Upper lobe of left lung (tissue), 6 donors: Measurements from ENCODE around the gene CLSTN2. TPM values are rescaled to one million over a fixed set of nuclear protein-coding genes. Genes with fewer than 3 reads are reported as not detected.

Experiments
- ATAC-seq, 2 donors: fragments of 200-7000 bp; cut with Tn5 transposase; one replicate each; pipeline ENCODE4 v1.9.1; 2022; ENCODE audit warnings: mild to moderate bottlenecking in 2 of 2, moderate library complexity in 2 of 2; ENCODE audit not compliant: low FRiP score in 2 of 2
- DNase-seq, 2 donors: peaks; one replicate each; pipeline ENCODE4 v3.0.0-alpha.2; 2019 to 2020
- H3K27ac ChIP-seq, 4 donors: fragments of 200-600 bp; sonication (generic); one replicate each; pipeline ENCODE4 v1.5.1; 2016 to 2019
- H3K27me3 ChIP-seq, 4 donors: fragments of 200-600 bp; sonication (generic); one replicate each; pipeline ENCODE4 v1.5.1; 2017 to 2019
- H3K36me3 ChIP-seq, 4 donors: fragments of 200-600 bp; sonication (generic); one replicate each; pipeline ENCODE4 v1.5.1; 2016 to 2019
- H3K4me1 ChIP-seq, 4 donors: fragments of 200-600 bp; sonication (generic); one replicate each; pipeline ENCODE4 v1.5.1; 2018 to 2019
- H3K4me3 ChIP-seq, 4 donors: fragments of 200-600 bp; sonication (generic); one replicate each; pipeline ENCODE4 v1.5.1; 2017 to 2019; ENCODE audit warnings: mild to moderate bottlenecking in 2 of 4, moderate library complexity in 1 of 4
- H3K9me3 ChIP-seq, 4 donors: fragments of 200-600 bp; sonication (generic); one replicate each; pipeline ENCODE4 v1.5.1; 2018 to 2019
- CTCF ChIP-seq, 6 experiments: fragments of 450-650 bp in 4 of 6; fragments of 200-600 bp in 2 of 6; sonication (generic) in 2 of 6; IDR thresholded peaks; one replicate each; pipeline ENCODE4 v1.5.1; 2016 to 2019; ENCODE audit warnings: antibody characterized with exemption in 6 of 6
- EP300 ChIP-seq, 4 donors: sonication (generic); formaldehyde crosslinking; IDR thresholded peaks; one replicate each; pipeline ENCODE4 v1.5.1; 2017; ENCODE audit warnings: antibody characterized with exemption in 4 of 4, control low read depth in 2 of 4
- POLR2A ChIP-seq, 4 donors: fragments of 450-650 bp; IDR thresholded peaks; one replicate each; pipeline ENCODE4 v1.5.1; 2016 to 2017; ENCODE audit warnings: antibody characterized with exemption in 4 of 4, mild to moderate bottlenecking in 2 of 4
- POLR2AphosphoS5 ChIP-seq, 2 donors: sonication (generic); formaldehyde crosslinking; IDR thresholded peaks; one replicate each; pipeline ENCODE4 v1.5.1; 2017; ENCODE audit warnings: antibody characterized with exemption in 2 of 2
- WGBS, 2 donors: methylation state at CpG; one replicate each; pipeline ENCODE4 v1.1.5; 2017 to 2018; 5-methylcytosine and 5-hydroxymethylcytosine counted together
- total RNA-seq, 6 donors: library from RNA; depleted of rRNA in 4 of 6; stranded (reverse); fragments of >200 nt in 4 of 6; gene quantifications; one replicate each; pipeline versions ENCODE4 v1.1.0 to v1.2.1, GENCODE V29; 2016 to 2021
- donor health status: DM: no; HTN: no; CAD: no; lungs with moderate emphysema.
- donor health status: DM: no; HTN: yes; CAD: no; lungs with severe emphysema.

CLSTN2 gene
- total RNA-seq, 6 donors from 2014 or later = 1.0 to 4.3 (median 1.6) TPM

DNA sequence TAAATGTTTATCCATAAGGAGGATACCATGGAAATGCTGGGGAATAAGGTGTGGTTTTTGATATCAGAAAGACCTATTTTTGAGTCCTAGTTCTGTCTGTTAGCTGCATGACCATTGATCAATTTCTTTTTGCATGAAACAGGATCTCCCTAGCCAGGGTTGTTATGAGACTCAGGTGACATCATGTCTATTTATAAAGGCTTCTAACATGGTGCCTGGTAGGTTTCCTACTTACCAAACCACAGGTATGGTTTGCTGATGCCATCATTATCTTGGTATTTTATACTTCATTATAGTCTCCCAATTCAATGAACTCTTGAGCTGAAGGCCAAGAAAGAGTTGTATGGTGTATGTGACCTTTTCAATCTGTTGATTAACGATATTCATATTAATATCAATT is 144.0 kb downstream of the CLSTN2 start:
- DNase-seq = no peak
- H3K27ac ChIP-seq = no peak overlapping the region
- no peak overlapping the region for H3K4me3 ChIP-seq
- H3K9me3 ChIP-seq = no peaks in the 10 kb centered on the region
- no peaks in the 10 kb centered on the region for H3K27me3 ChIP-seq
- TF ChIP-seq POLR2A (IDR thresholded peaks at IDR 0.05) (no peak), CTCF (IDR thresholded peaks at IDR 0.05) (no peak), POLR2AphosphoS5 (IDR thresholded peaks at IDR 0.05) (no peak), EP300 (IDR thresholded peaks at IDR 0.05) (no peak)
- no peak for ATAC-seq
- no peaks in the 10 kb centered on the region for H3K36me3 ChIP-seq
- H3K4me1 ChIP-seq = no peaks in the 10 kb centered on the region
- WGBS, 2 donors = 89 to 91% methylated on average over 1 of the region's 1 CpG

DNA sequence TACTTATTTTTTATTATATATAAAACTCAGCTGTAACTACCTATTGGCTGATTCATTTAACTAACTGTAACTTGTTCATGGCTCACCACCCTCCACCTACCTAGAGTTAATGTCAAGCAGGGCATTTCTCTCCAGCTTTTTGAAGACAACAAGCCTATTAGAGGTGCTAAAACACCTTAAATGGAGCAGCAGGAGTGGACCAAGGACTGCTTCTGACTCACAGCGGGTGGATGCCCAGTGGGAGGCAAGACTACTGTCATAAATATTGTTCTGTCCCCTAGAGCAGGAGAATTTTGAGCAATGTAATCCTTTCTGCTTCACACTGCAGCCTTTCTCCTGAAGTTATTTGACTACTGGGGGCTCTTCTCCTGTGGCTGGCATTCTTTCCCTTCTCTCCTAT is 146.9 kb downstream of the CLSTN2 start:
- Histone ChIP-seq H3K36me3 (no peaks in the 10 kb centered on the region), H3K4me3 (no peak overlapping the region), H3K27me3 (no peaks in the 10 kb centered on the region), H3K4me1 (no peaks in the 10 kb centered on the region), H3K9me3 (no peaks in the 10 kb centered on the region), H3K27ac (no peak overlapping the region)
- DNase-seq (no peak), ATAC-seq (no peak)
- no peak for TF ChIP-seq POLR2AphosphoS5 (IDR thresholded peaks at IDR 0.05)
- WGBS, 2 donors = 75 to 83% methylated on average over 1 of the region's 1 CpG

GRCh38 chr3:140085001-140085400 is 150.0 kb downstream of the CLSTN2 start:
- WGBS, 2 donors = 70 to 73% methylated on average over 5 of the region's 5 CpGs
- Histone ChIP-seq H3K27ac (no peak overlapping the region), H3K27me3 (no peaks in the 10 kb centered on the region), H3K36me3 (no peaks in the 10 kb centered on the region), H3K4me3 (no peak overlapping the region), H3K9me3 (no peaks in the 10 kb centered on the region), H3K4me1 (no peaks in the 10 kb centered on the region)
- no peak for DNase-seq
- no peak for ATAC-seq
- no peak for TF ChIP-seq EP300 (IDR thresholded peaks at IDR 0.05)
- TF ChIP-seq POLR2AphosphoS5 (IDR thresholded peaks at IDR 0.05) = no peak
- TF ChIP-seq POLR2A (IDR thresholded peaks at IDR 0.05) = no peak
- TF ChIP-seq CTCF (IDR thresholded peaks at IDR 0.05) = no peak

- Histone ChIP-seq H3K27me3 (no peaks in the 10 kb centered on the region), H3K4me1 (no peaks in the 10 kb centered on the region), H3K9me3 (no peaks in the 10 kb centered on the region), H3K27ac (no peak overlapping the region), H3K36me3 (no peaks in the 10 kb centered on the region), H3K4me3 (no peak overlapping the region)
- WGBS, 2 donors = 50 to 66% methylated on average over 1 of the region's 1 CpG
- no peak for TF ChIP-seq EP300 (IDR thresholded peaks at IDR 0.05)
- no peak for DNase-seq
- no peak for ATAC-seq
These were observed 151.7 kb downstream of the CLSTN2 start for GRCh38 chr3:140086642-140087041.

- no peaks in the 10 kb centered on the region for H3K4me1 ChIP-seq
- H3K27me3 ChIP-seq = no peaks in the 10 kb centered on the region
- DNase-seq = no peak
- no peak overlapping the region for H3K27ac ChIP-seq
- ATAC-seq = no peak
- no peak for TF ChIP-seq POLR2A (IDR thresholded peaks at IDR 0.05)
- TF ChIP-seq POLR2AphosphoS5 (IDR thresholded peaks at IDR 0.05) = no peak
- TF ChIP-seq EP300 (IDR thresholded peaks at IDR 0.05) = no peak
- no peak for TF ChIP-seq CTCF (IDR thresholded peaks at IDR 0.05)
- no peak overlapping the region for H3K4me3 ChIP-seq
- no peaks in the 10 kb centered on the region for H3K36me3 ChIP-seq
- 82 to 83% methylated on average over 3 of the region's 3 CpGs for WGBS, 2 donors
- no peaks in the 10 kb centered on the region for H3K9me3 ChIP-seq
These were observed 153.1 kb downstream of the CLSTN2 start for GRCh38 chr3:140088058-140088457.

DNA sequence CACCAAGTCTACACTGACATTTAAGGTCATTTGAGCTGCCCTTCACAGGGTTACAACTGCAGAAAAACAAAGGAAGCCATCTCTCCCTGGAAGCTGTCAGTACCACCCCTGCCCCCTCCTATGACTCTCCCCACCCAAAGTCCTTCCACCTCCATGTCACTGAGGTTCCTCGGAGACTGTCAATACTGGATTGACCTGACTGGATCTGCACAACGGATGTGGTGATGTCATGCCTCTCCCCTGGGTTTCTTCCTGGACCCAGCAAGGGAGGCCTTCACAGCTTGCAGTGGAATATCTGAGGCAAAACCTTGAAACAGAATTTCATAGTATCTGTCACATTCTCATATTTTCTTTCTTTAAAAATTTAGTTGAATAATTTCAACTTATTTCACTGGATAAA is 153.5 kb downstream of the CLSTN2 start:
- Histone ChIP-seq H3K36me3 (no peaks in the 10 kb centered on the region), H3K9me3 (no peaks in the 10 kb centered on the region), H3K4me1 (no peaks in the 10 kb centered on the region), H3K27ac (no peak overlapping the region), H3K27me3 (no peaks in the 10 kb centered on the region), H3K4me3 (no peak overlapping the region)
- TF ChIP-seq POLR2AphosphoS5 (IDR thresholded peaks at IDR 0.05) (no peak), CTCF (IDR thresholded peaks at IDR 0.05) (no peak), POLR2A (IDR thresholded peaks at IDR 0.05) (no peak), EP300 (IDR thresholded peaks at IDR 0.05) (no peak)
- 72 to 85% methylated on average over 2 of the region's 2 CpGs for WGBS, 2 donors
- ATAC-seq (no peak), DNase-seq (no peak)
